DND-41 (cell line): ENCODE results near the gene KIFBP.

Experiments used
- ATAC-seq: fragments of 200-7000 bp; cut with Tn5 transposase; 3 replicates; pipeline ENCODE4 v1.9.1; 2021; ENCODE audit warnings: low read depth; ENCODE audit not compliant: insufficient read depth
- DNase-seq: peaks from one replicate; pipeline ENCODE4 v3.0.0-alpha.2; 2020
- H2AFZ ChIP-seq: 2 replicates; pipeline ENCODE4 v1.6.0; 2012; ENCODE audit warnings: low read depth, low read length
- H3K27ac ChIP-seq: 2 replicates; pipeline ENCODE4 v1.5.1; 2012; ENCODE audit warnings: low read length, inconsistent platforms
- H3K27me3 ChIP-seq: fragments of 200-600 bp; sonication (generic); 2 replicates; pipeline ENCODE4 v1.6.0; 2012; ENCODE audit warnings: low read length, mild to moderate bottlenecking, inconsistent platforms; ENCODE audit not compliant: insufficient read depth, poor library complexity
- H3K36me3 ChIP-seq: 2 replicates; pipeline ENCODE4 v1.5.1; 2012; ENCODE audit warnings: low read length, inconsistent platforms; ENCODE audit not compliant: insufficient read depth
- H3K4me1 ChIP-seq: 2 replicates; pipeline ENCODE4 v1.5.1; 2012; ENCODE audit warnings: mild to moderate bottlenecking, low read length; ENCODE audit not compliant: insufficient read depth
- H3K4me2 ChIP-seq: 2 replicates; pipeline ENCODE4 v1.6.0; 2012; ENCODE audit warnings: mild to moderate bottlenecking, moderate library complexity, low read length, inconsistent platforms; ENCODE audit not compliant: insufficient read depth
- H3K4me3 ChIP-seq, 2 experiments: fragments of 200-600 bp in 1 of 2; shearing (Covaris generic) in 1 of 2; 2 replicates each; pipeline ENCODE4 v1.5.1; 2012 to 2016; ENCODE audit warnings: inconsistent platforms in 2 of 2, low read length in 2 of 2, mild to moderate bottlenecking in 2 of 2, low read depth in 1 of 2, moderate library complexity in 1 of 2
- H3K79me2 ChIP-seq: 2 replicates; pipeline ENCODE4 v1.6.0; 2012; ENCODE audit warnings: low read length, inconsistent platforms; ENCODE audit not compliant: insufficient read depth
- H3K9ac ChIP-seq: 2 replicates; pipeline ENCODE4 v1.6.0; 2012; ENCODE audit warnings: low read depth, mild to moderate bottlenecking, inconsistent platforms, low read length, moderate library complexity
- H3K9me3 ChIP-seq: 2 replicates; pipeline ENCODE4 v1.5.1; 2012; ENCODE audit warnings: low read length, moderate library complexity, mild to moderate bottlenecking, inconsistent platforms; ENCODE audit not compliant: insufficient read depth, severe bottlenecking
- H4K20me1 ChIP-seq: 2 replicates; pipeline ENCODE4 v1.6.0; 2012; ENCODE audit warnings: low read length; ENCODE audit not compliant: insufficient read depth
- CTCF ChIP-seq: IDR thresholded peaks from 2 replicates; pipeline ENCODE4 v1.5.1; 2012; ENCODE audit warnings: borderline replicate concordance, low read length, moderate library complexity, mild to moderate bottlenecking; ENCODE audit not compliant: poor library complexity, severe bottlenecking; ENCODE audit errors: extremely low read depth
- EZH2 ChIP-seq: IDR thresholded peaks from 3 replicates; pipeline ENCODE4 v1.6.1; 2012; ENCODE audit warnings: borderline replicate concordance, low read depth, mild to moderate bottlenecking, moderate library complexity, low read length, inconsistent platforms; ENCODE audit not compliant: severe bottlenecking

Gene KIFBP

GRCh38 chr10:69045441-69046300, 57.1 kb downstream of the KIFBP start:
- Histone ChIP-seq H3K9ac (no peak overlapping the region), H3K36me3 (no peaks in the 10 kb centered on the region), H4K20me1 (no peaks in the 10 kb centered on the region), H3K4me1 (no peaks in the 10 kb centered on the region), H3K9me3 (no peaks in the 10 kb centered on the region), H3K4me3 (no peak overlapping the region), H3K27ac (no peak overlapping the region), H3K27me3 (no peaks in the 10 kb centered on the region), H2AFZ (no peak overlapping the region), H3K79me2 (no peaks in the 10 kb centered on the region), H3K4me2 (no peak overlapping the region)
- DNase-seq (no peak), ATAC-seq (no peak)
- no peak for TF ChIP-seq CTCF
- no peak for TF ChIP-seq EZH2

- no peaks in the 10 kb centered on the region for H3K79me2 ChIP-seq
- 0 out of 2 replicates have a peak, but pooled peaks cover 3% of the 10 kb centered on the region for H4K20me1 ChIP-seq
- no peaks in the 10 kb centered on the region for H3K36me3 ChIP-seq
- no peaks in the 10 kb centered on the region for H3K27me3 ChIP-seq
- H3K9me3 ChIP-seq: no peaks in the 10 kb centered on the region
- ATAC-seq: no peak
- no peak overlapping the region for H2AFZ ChIP-seq
- TF ChIP-seq CTCF (no peak), EZH2 (no peak)
- no peak for DNase-seq
- H3K4me3 ChIP-seq: no peak overlapping the region
- H3K27ac ChIP-seq: no peak overlapping the region
- no peaks in the 10 kb centered on the region for H3K4me1 ChIP-seq
- H3K9ac ChIP-seq: no peak overlapping the region
- no peak overlapping the region for H3K4me2 ChIP-seq
Observed at GRCh38 chr10:69047111-69047832, 58.7 kb downstream of the KIFBP start.

- no peak for ATAC-seq
- Histone ChIP-seq H3K9me3 (no peaks in the 10 kb centered on the region), H3K79me2 (no peaks in the 10 kb centered on the region), H3K4me3 (no peak overlapping the region), H3K9ac (no peak overlapping the region), H3K27me3 (no peaks in the 10 kb centered on the region), H3K27ac (no peak overlapping the region), H4K20me1 (0 out of 2 replicates have a peak, but pooled peaks cover 3% of the 10 kb centered on the region), H3K36me3 (no peaks in the 10 kb centered on the region), H2AFZ (no peak overlapping the region), H3K4me1 (no peaks in the 10 kb centered on the region), H3K4me2 (no peak overlapping the region)
- DNase-seq: no peak
- TF ChIP-seq EZH2: no peak
- TF ChIP-seq CTCF: no peak
Observed at GRCh38 chr10:69048103-69048502, 59.5 kb downstream of the KIFBP start.
